Keratinocyte (primary cell): Measurements from ENCODE around the gene MTUS2.

Experiments used
- EZH2 ChIP-seq: IDR thresholded peaks from one replicate; pipeline ENCODE4 v1.6.1; 2012; ENCODE audit warnings: inconsistent platforms, mild to moderate bottlenecking, low read length, moderate library complexity
- TF ChIP-seq, protein P1 (sequence below), 3 experiments: IDR thresholded peaks in 1 of 3; conservative IDR thresholded peaks in 1 of 3; optimal IDR thresholded peaks in 1 of 3; 2 replicates in 2 of 3; 3 replicates in 1 of 3; pipeline versions ENCODE3 to v1.5.1; 2011; ENCODE audit warnings: low read length in 3 of 3, mild to moderate bottlenecking in 3 of 3, moderate library complexity in 2 of 3, control low read depth in 1 of 3, inconsistent platforms in 1 of 3; ENCODE audit not compliant: insufficient read depth in 2 of 3; ENCODE audit errors: extremely low read depth in 1 of 3

DNA sequence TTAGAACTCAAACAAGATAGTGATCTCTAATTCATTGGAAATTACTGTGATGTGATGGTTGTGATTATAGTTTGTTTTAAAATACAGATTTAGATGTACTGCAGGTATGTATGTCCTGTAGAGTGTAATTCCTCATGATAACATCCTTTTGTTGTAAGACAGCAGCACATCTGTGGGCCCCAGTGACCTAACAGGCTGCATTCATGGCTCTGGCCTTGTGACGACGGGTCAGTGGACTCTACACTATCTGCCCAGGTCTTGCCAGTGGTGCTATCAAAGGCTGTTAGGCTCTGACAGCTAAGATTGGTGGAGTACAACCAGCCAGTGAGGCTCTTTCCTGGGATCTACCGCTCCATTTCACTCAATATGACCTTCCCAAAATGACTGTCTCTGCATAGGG is 158.4 kb downstream of the MTUS2 start:
- TF ChIP-seq, protein P1, sequence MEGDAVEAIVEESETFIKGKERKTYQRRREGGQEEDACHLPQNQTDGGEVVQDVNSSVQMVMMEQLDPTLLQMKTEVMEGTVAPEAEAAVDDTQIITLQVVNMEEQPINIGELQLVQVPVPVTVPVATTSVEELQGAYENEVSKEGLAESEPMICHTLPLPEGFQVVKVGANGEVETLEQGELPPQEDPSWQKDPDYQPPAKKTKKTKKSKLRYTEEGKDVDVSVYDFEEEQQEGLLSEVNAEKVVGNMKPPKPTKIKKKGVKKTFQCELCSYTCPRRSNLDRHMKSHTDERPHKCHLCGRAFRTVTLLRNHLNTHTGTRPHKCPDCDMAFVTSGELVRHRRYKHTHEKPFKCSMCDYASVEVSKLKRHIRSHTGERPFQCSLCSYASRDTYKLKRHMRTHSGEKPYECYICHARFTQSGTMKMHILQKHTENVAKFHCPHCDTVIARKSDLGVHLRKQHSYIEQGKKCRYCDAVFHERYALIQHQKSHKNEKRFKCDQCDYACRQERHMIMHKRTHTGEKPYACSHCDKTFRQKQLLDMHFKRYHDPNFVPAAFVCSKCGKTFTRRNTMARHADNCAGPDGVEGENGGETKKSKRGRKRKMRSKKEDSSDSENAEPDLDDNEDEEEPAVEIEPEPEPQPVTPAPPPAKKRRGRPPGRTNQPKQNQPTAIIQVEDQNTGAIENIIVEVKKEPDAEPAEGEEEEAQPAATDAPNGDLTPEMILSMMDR (optimal IDR thresholded peaks at IDR 0.05 in 1 of 3, IDR thresholded peaks at IDR 0.05 in 1 of 3, conservative IDR thresholded peaks at IDR 0.05 in 1 of 3; ENCODE audit: extremely low read depth in 1 of 3, insufficient read depth in 2 of 3, low read length in 3 of 3) = no peak
- TF ChIP-seq EZH2 = no peak
